Middle frontal gyrus (tissue), 1 donor: ENCODE results near the gene HES7.

Source experiments
- DNase-seq: peaks from one replicate; pipeline ENCODE4 v3.0.0-alpha.2; 2015; ENCODE audit warnings: low spot score; ENCODE audit errors: extremely low spot score

Gene HES7

DNA sequence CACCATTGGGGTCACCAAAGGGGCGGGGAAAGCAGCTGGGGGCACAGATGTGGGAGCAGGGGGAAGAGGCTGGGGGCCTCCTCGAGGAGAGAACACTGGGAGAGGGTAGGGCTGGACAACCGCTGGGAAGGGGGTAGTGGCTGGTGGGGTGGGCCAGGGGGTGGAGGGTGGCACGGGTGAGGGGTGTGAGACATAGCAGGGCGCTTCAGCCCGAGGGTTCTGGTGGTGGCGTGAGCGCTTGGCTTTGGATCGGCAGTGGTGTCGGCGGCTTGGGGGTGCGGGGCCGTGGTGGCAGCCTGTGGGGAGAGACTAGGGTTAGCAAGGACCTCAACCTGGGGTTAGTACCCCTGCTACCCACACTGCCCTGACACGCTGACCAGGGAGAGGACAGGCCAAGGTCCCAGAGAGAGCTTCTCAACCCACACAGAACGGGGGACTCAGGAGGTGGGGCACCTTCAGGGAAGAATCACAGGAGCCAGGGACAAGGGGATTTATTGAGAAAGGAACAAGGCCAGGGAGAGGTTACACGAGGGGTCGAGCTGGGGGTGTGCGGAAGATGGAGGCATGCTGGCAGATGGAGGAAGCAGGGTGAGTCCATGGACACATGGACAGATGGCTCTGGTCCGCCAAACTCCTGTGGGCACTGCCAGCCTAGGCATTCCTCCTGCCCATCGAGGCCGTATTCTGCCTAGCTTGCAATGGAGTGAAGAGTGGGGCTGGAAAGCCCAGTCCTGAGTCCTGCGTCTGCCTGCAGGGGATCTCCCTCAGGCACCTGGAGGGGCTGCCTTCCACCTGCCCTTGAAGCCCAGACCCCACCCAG is 19.9 kb upstream of the HES7 start:
- no peak for DNase-seq

- DNase-seq, result no peak
Measured at GRCh38 chr17:8142887-8143580, 19.1 kb upstream of the HES7 start.

DNA sequence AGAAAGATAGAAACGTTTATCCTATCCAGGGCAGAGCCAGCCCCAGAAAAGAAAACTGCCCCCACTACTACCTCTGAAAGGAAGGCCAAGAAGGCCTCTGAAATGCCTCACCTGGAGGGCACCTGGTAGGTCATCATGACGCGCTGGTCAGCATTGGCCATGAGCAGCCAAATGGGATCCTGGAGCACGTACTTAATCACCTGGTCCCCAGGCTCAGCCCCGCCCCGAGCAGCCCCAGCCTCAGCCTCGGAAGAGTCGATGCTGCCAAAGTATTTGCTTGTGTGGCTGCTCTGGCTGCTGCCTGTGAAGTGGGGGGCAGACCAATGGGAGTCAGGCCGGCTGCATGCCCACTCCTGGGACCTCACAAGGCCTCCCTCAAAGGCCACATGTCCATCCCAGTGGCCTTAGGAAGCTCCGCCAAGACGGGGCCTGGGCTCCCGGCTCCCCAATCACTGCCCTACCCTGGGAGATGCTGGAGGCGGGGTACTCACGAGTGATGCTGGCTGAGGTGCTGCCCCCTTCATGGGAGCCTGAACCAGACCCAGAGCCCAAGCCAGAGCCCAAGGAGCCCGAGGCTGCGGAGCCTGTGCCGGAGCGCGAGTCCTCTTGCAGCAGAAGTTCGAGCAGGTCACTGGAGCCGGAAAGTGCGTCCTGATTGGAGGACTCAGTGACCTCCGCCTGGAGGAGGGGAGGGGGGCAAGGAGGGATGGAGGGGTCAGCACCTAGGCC is 18.4 kb upstream of the HES7 start:
- no peak for DNase-seq

DNA sequence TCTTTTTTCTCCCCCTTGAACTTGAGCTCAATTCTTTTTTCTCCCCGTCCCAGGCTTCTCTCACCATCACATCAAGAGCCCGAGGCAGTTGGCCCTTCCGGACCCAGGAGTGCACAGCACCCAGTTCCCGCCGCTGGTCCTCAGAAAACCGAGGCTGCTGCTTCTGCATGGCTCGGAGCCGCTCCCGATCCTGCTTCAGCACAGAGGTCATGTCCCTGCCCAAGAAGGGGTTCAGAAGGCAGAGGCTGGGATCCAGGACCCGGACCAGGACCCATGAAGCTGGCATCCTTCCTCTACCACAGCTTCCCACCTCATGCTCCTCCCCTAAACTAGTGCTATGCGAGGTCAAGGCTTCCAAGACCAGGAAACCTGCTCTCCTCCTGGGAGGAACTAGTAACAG is 17.8 kb upstream of the HES7 start:
- DNase-seq, result no peak

GRCh38 chr17:8141045-8141444 is 17.1 kb upstream of the HES7 start:
- no peak for DNase-seq

DNA sequence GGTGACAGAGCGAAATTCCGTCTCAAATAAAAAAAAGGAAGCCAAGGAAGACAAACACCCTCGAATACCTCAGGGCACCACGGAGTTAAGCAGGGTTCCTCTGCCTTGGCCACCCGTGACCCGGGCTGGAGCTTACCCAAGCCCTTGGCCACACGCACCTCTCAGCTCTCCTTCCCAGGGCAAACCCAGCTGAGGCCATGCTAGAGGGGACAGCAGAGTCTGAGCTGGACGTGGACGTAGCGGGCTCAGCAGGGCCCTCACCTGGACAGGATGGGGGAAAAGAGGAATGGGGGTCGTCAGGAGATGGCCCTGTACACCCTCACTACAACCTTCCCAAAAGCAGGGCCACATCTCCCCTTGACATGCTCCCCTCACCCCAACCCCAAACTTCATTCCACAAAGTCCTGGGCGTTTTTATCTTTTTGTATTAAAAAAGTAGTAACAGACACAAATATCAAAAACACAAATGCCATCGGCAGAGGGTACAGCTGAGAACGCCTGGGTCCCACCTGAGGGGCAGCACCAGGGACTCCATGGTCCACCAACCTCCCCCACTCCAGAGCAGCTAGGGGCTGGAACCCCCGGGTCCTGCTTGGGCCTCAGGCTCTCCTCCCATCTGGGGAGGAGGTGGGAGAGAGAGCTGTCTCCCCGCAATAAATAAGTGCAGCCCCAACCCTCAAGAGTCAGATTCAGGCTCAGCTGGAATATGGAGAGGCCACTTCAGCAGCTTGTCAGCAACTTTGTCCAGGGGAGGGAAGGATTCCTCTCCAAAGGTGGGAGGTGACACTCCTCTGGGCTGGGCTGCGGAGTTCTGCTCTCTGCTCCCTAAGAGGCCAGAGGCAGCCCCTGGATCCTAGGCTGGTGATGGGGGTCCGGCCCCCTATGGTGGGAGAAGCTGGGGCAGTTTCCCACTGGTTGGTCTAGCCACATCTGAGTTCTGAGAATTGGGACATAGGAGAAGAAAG is 16.4 kb upstream of the HES7 start:
- no peak for DNase-seq

- peak; percentile 85 for DNase-seq
Measured at GRCh38 chr17:8138672-8139371, 14.9 kb upstream of the HES7 start.

- no peak for DNase-seq
Measured at GRCh38 chr17:8138374-8138671, 14.4 kb upstream of the HES7 start.

DNA sequence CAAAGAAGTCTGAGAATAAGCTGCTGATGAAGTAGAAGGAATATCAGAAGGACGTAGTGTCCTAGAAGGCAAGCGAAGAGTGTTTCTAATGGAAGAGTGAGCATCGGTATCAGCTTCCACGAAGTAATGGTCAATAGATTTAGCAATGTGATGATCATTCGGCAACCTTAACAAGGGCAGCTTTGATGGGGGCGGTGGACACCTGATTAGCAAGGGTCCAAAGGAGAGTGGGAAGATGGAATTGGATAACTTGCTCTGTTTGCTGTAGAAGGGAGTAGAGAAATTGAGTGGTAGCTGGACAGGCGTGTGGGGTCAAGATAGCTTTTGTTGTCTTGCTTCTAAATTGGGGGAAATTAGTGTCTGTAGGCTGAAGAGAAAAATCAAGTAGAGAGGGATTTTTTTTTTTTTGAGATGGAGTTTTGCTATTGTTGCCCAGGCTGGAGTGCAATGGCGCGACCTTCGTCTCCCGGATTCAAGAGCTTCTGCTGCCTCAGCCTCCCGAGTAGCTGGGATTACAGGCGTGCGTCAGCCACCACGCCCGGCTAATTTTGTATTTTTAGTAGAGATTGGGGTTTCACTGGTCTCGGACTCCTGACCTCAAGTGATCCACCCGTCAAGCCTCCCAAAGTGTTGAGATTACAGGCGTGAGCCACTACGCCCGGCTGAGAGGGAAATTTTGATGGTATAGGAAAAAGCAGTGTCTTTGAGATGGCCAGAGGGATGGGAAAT is 13.9 kb upstream of the HES7 start:
- DNase-seq, result no peak

DNA sequence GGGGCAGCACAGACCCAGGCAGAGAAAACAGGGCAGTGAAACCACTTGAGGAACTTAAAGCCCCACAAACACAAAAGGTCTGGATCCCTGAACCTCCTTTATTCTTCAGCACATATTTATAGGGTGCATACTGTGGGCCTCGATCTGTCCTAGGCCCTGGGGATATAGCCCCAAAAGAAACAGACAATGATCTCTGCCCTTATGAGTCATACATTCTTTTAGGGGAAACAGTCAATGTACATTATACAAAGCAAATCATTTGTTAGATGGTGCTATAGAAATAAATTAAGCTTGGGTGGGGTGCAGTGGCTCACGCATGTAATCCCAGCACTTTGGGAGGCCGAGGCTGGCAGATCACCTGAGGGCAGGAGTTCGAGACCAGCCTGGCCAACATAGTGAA is 10.0 kb upstream of the HES7 start:
- no peak for DNase-seq

DNA sequence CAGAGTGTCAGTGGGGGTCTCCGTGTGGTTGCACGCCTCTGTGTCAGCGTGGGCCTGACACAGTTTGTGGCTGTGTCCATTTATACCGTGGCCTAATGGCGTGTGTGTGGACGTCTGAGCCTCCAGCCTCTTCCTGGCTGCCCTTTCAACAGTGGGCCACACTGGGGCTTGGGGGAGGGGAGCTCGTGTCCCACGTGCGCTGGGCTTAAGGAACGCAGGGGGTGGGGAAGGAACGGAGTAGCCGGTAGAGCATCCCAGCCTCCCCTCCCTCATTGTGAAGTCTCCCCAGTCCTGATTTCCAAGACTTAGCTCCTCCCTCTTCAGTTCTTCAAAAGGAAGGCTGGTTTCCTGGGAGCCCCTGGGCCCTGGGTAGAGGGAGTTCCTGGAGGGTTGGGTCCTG is 9.5 kb upstream of the HES7 start:
- no peak for DNase-seq

DNA sequence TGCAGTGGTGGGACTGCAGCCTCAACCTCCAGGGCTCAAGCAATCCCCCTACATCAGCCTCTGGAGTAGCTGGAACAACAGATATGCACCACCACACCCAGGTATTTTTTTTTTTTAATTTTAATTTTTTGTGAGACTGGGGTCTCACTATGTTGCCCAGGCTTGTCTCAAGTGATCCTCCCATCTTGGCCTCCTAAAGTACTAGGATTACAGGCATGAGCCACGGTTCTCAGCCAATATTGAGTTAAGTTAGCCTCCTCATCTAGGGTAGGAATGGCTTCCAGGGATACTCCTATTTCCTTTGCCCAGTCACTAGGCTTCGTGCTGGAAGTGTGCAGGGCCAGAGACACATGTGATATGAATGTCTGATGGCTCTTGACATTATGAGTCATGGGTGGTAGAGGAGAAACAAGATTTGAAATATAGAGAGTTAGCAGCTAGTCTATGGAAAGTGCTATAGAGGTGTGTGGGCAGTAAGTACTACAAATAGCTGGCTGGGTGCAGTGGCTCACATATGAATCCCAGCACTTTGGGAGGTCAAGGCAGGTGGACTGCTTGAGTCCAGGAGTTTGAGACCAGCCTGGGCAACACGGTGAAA is 8.0 kb upstream of the HES7 start:
- no peak for DNase-seq

- no peak for DNase-seq
Measured at GRCh38 chr17:8128125-8128784, 4.3 kb upstream of the HES7 start.

GRCh38 chr17:8126491-8127066 is 2.7 kb upstream of the HES7 start:
- DNase-seq, result no peak

- no peak for DNase-seq
Measured at GRCh38 chr17:8125947-8126490, 2.1 kb upstream of the HES7 start.

GRCh38 chr17:8125154-8125946 is 1.4 kb upstream of the HES7 start:
- peak; percentile 70 for DNase-seq

- DNase-seq, result no peak
Measured at GRCh38 chr17:8124350-8125153, 646 bp upstream of the HES7 start.
